ENCODE results near the gene GPX2. TPM values are rescaled to one million over a fixed set of nuclear protein-coding genes. Genes with fewer than 3 reads are reported as not detected.

The GPX2 gene
- total and polyA plus RNA-seq, 10 of the 15 experiments (the other 5 are each of a cell fraction or from before 2014, with no cell fraction given) = not detected

- SMC1A ChIA-PET (ENCODE audit: uncharacterized antibody, unreplicated experiment) = interaction anchor here (1.0 to 1.5 kb wide), 2 partner anchors 19 to 28 kb away, joined by 3 read pairs; no protein-coding TSS in a partner anchor
- Histone ChIP-seq H3K79me2 (ENCODE audit: control insufficient read depth, insufficient read depth, low read length) (peaks cover 60% of the 10 kb centered on the region), H2AFZ (ENCODE audit: control insufficient read depth, low read depth, low read length) (no peak overlapping the region), H3K9ac (ENCODE audit: control insufficient read depth, insufficient read depth, low read length) (no peak overlapping the region), H3K4me1 (ENCODE audit: control insufficient read depth, insufficient read depth, low read length) (peaks cover 5% of the 10 kb centered on the region; the same call in 1 of the 2 replicates), H3K4me2 (ENCODE audit: control insufficient read depth, insufficient read depth) (no peak overlapping the region), H4K20me1 (ENCODE audit: control insufficient read depth, insufficient read depth) (no peaks in the 10 kb centered on the region), H3K27ac (ENCODE audit: control insufficient read depth, insufficient read depth) (no peak overlapping the region), H3K27me3 (replicated peaks in 1 of 2; ENCODE audit: control insufficient read depth in 2 of 2, insufficient read depth in 2 of 2, low read length in 1 of 2) (no peaks in the 10 kb centered on the region), H3K9me3 (replicated peaks; ENCODE audit: control insufficient read depth, insufficient read depth, low read length) (no peaks in the 10 kb centered on the region; the same call in 1 of the 3 replicates), H3K36me3 (ENCODE audit: control insufficient read depth in 2 of 2, insufficient read depth in 2 of 2, low read length in 1 of 2) (peaks cover 0 to 5% of the 10 kb centered on the region in 2 experiments; a peak in 1 of 4 replicates), H3K4me3 (no peak overlapping the region)
- RAD21 ChIA-PET (ENCODE audit: unreplicated experiment) = interaction anchor here (1.4 kb wide), 1 partner anchor 28 kb away, joined by 4 read pairs; no protein-coding TSS in a partner anchor
- no peak for ATAC-seq
- in situ Hi-C loops (cut with MboI) = no loop called here
- CTCF ChIA-PET = interaction anchor here (0.8 to 1.5 kb wide), 2 partner anchors 13 to 33 kb away, joined by 4 read pairs; no protein-coding TSS in a partner anchor
- POLR2A ChIA-PET = no interaction called here
- 87% methylated on average over 5 of the region's 5 CpGs for WGBS (ENCODE audit: insufficient coverage, insufficient replicate concordance, low lambda C conversion rate, missing lambda C conversion rate)
- DNase-seq (ENCODE audit: low read depth, low spot score) = no peak
- intact Hi-C loops (cut with micrococcal nuclease; ENCODE audit: unreplicated experiment) = no loop called here
- no TSS peak for BruUV-seq (replicated peaks)
- no peak for TF ChIP-seq ZBTB11 (CRISPR knock-in tag; IDR thresholded peaks at IDR 0.05)
- no peak for TF ChIP-seq FOXM1 (IDR thresholded peaks at IDR 0.05; ENCODE audit: low read depth, low read length)
- TF ChIP-seq MAX (IDR thresholded peaks at IDR 0.05; ENCODE audit: low read depth, low read length) = no peak
- TF ChIP-seq ZNF622 (IDR thresholded peaks at IDR 0.05) = no peak
- no peak for TF ChIP-seq CHD1 (IDR thresholded peaks at IDR 0.05; ENCODE audit: low read depth, low read length)
- no peak for FAIRE-seq
Observed at GRCh38 chr14:64919618-64920017, 22.9 kb downstream of the GPX2 start.

Measured in GM12878 (cell line).